Sigmoid colon (tissue), 7 donors: ENCODE results near the gene NTF4. TPM values are rescaled to one million over a fixed set of nuclear protein-coding genes. Genes with fewer than 3 reads are reported as not detected.

Source experiments
- DNase-seq: peaks from one replicate; pipeline ENCODE4 v3.0.0-alpha.2; 2019
- H3K27ac ChIP-seq, 4 donors: fragments of 200-600 bp; sonication (generic); one replicate each; pipeline ENCODE4 v1.5.1; 2016 to 2019; ENCODE audit warnings: mild to moderate bottlenecking in 1 of 4
- H3K27me3 ChIP-seq, 3 donors: fragments of 200-600 bp; sonication (generic); one replicate each; pipeline ENCODE4 v1.5.1; 2019; ENCODE audit warnings: mild to moderate bottlenecking in 1 of 3
- H3K36me3 ChIP-seq, 4 donors: fragments of 200-600 bp; sonication (generic); one replicate each; pipeline ENCODE4 v1.5.1; 2016 to 2019
- H3K4me1 ChIP-seq, 4 donors: fragments of 200-600 bp; sonication (generic); one replicate each; pipeline ENCODE4 v1.5.1; 2017 to 2019
- H3K4me3 ChIP-seq, 4 donors: fragments of 200-600 bp; sonication (generic); one replicate each; pipeline ENCODE4 v1.5.1; 2017 to 2019; ENCODE audit warnings: mild to moderate bottlenecking in 2 of 4, moderate library complexity in 1 of 4
- H3K9me3 ChIP-seq, 4 donors: fragments of 200-600 bp in 3 of 4; sonication (generic) in 3 of 4; one replicate each; pipeline versions ENCODE4 v1.5.1 to v1.6.1; 2013 to 2019
- EP300 ChIP-seq, 4 donors: sonication (generic); formaldehyde crosslinking; IDR thresholded peaks; one replicate each; pipeline ENCODE4 v1.6.1; 2017; ENCODE audit warnings: antibody characterized with exemption in 4 of 4
- POLR2A ChIP-seq, 2 donors: fragments of 450-650 bp; IDR thresholded peaks; one replicate each; pipeline ENCODE4 v1.6.1; 2016; ENCODE audit warnings: antibody characterized with exemption in 2 of 2, mild to moderate bottlenecking in 2 of 2, moderate library complexity in 2 of 2
- POLR2AphosphoS5 ChIP-seq, 4 donors: sonication (generic); formaldehyde crosslinking; IDR thresholded peaks; one replicate each; pipeline ENCODE4 v1.6.1; 2017; ENCODE audit warnings: antibody characterized with exemption in 4 of 4
- WGBS, 2 donors: extraction: QIAGEN DNeasy Blood & Tissue Kit; methylation state at CpG; one replicate each; pipeline ENCODE4 v1.1.7; 2013; 5-methylcytosine and 5-hydroxymethylcytosine counted together
- intact Hi-C: fragments of 100-400 bp; cut with DNase I; formaldehyde crosslinking; loops from one replicate; pipeline ENCODE4 v1.15.1; 2023
- polyA plus RNA-seq, 3 donors: library from polyadenylated mRNA; stranded (reverse); fragments of 200-250 nt; gene quantifications; one replicate each; pipeline ENCODE4 v1.2.3, GENCODE V29; 2013
- small RNA-seq, 3 donors: library from RNA; depleted of rRNA; stranded (forward); fragments of <200 nt; gene quantifications; one replicate each; pipeline ENCODE3, GENCODE V24; 2016
- total RNA-seq, 4 donors: library from RNA; depleted of rRNA; stranded (reverse); fragments of >200 nt; gene quantifications; one replicate each; pipeline ENCODE4 v1.1.0, GENCODE V29; 2016
- TF ChIP-seq, protein P1 (sequence below), 4 experiments: fragments of 450-650 bp in 3 of 4; fragments of 200-600 bp in 1 of 4; IDR thresholded peaks; one replicate each; pipeline ENCODE4 v1.5.1; 2016 to 2019; ENCODE audit warnings: antibody characterized with exemption in 4 of 4, mild to moderate bottlenecking in 3 of 4, moderate library complexity in 2 of 4
- donor health status: healthy with polysubstance abuse.
- donor health status: Bipolar disorder and iron deficiency.
- donor health status: healthy.

Gene NTF4
- total and polyA plus RNA-seq, 7 donors = not detected

DNA sequence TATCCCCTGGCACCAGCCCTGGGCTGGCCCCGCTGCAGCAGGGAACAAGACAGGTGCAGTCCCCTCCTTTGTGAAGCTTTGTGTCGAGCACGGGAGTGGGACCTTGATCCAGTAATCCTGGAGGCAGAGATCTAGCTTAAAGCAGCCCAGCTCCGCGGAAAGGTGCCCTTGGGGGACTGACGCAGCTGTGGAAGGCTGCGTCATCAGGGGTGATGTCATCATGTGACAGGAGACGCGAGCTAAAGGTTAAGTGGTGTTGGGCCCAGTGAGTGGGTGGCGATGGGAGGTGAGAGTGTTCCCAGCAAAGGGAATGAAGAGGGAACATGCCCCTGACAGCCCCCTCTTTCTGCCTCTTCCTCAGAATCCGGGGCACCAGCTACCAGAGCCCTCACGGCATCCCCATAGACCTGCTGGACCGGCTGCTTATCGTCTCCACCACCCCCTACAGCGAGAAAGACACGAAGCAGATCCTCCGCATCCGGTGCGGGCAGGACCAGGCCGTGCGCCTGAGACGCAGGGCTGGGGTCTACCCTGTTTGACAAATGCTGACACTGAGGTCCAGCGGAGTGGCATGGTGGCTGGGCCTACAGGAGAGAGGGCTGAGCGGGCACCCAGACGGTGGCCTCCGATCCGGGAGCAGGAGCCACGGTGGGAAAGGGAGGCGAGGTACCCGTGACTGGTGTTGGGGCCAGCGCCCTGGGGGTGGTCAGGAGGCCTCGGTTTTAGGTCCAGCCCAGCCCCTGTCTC is 50.3 kb downstream of the NTF4 start:
- TF ChIP-seq EP300 (IDR thresholded peaks at IDR 0.05) (no peak), POLR2A (IDR thresholded peaks at IDR 0.05) (no peak), POLR2AphosphoS5 (IDR thresholded peaks at IDR 0.05) (no peak)
- TF ChIP-seq, protein P1, sequence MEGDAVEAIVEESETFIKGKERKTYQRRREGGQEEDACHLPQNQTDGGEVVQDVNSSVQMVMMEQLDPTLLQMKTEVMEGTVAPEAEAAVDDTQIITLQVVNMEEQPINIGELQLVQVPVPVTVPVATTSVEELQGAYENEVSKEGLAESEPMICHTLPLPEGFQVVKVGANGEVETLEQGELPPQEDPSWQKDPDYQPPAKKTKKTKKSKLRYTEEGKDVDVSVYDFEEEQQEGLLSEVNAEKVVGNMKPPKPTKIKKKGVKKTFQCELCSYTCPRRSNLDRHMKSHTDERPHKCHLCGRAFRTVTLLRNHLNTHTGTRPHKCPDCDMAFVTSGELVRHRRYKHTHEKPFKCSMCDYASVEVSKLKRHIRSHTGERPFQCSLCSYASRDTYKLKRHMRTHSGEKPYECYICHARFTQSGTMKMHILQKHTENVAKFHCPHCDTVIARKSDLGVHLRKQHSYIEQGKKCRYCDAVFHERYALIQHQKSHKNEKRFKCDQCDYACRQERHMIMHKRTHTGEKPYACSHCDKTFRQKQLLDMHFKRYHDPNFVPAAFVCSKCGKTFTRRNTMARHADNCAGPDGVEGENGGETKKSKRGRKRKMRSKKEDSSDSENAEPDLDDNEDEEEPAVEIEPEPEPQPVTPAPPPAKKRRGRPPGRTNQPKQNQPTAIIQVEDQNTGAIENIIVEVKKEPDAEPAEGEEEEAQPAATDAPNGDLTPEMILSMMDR (IDR thresholded peaks at IDR 0.05) = no peak
- peaks cover 4 to 25% (median 18%) of the 10 kb centered on the region in 3 donors for H3K27me3 ChIP-seq
- H3K4me1 ChIP-seq = peaks cover 0 to 21% (median 20%) of the 10 kb centered on the region in 4 donors
- WGBS, 2 donors = 94 to 96% methylated on average over 32 of the region's 32 CpGs
- peaks cover 16 to 63% (median 17%) of the 10 kb centered on the region in 4 donors for H3K36me3 ChIP-seq
- no peak overlapping the region for H3K4me3 ChIP-seq
- H3K27ac ChIP-seq = no peak overlapping the region
- no peak for DNase-seq
- H3K9me3 ChIP-seq = no peaks in the 10 kb centered on the region
- intact Hi-C loops = no loop called here

DNA sequence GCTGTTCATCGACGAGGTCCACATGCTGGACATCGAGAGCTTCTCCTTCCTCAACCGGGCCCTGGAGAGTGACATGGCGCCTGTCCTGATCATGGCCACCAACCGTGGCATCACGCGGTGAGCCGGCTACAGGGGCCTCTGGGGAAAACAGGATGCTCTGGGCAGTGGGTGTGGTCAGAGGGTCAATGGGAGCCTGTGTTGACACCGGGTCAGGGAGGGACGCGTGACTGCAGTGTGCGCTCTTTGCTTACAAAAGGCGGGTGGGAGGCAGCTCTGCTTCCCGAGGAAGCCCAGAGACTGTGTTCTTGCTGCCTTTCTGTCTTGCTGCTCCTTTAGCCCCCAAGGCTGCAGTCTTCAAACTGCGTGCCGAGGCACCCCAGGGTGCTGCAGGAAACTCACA is 53.4 kb downstream of the NTF4 start:
- TF ChIP-seq POLR2AphosphoS5 (IDR thresholded peaks at IDR 0.05) (no peak), EP300 (IDR thresholded peaks at IDR 0.05) (no peak), POLR2A (IDR thresholded peaks at IDR 0.05) (no peak)
- TF ChIP-seq, protein P1 (IDR thresholded peaks at IDR 0.05) = no peak
- Histone ChIP-seq H3K36me3 (peaks cover 16 to 85% (median 30%) of the 10 kb centered on the region in 4 donors), H3K4me3 (no peak overlapping the region), H3K4me1 (no peaks in the 10 kb centered on the region), H3K27me3 (no peaks in the 10 kb centered on the region), H3K9me3 (no peaks in the 10 kb centered on the region), H3K27ac (no peak overlapping the region)
- WGBS, 2 donors = 90 to 93% methylated on average over 17 of the region's 17 CpGs
- DNase-seq = no peak
- intact Hi-C loops = no loop called here

Small RNA genes within 50 kb of the gene (small RNA-seq; reads per million reads assigned to genes)
- 0 reads per million in 3 donors for gene RN7SL708P

Other genes starting within 250 kb of the NTF4 start
- gene HSD17B14, start 228.3 kb downstream of the NTF4 start, total RNA-seq = 10 to 100 TPM; 14.1 to 20.1 (median 18.3) TPM
- 10 to 100 TPM in 1 of 3 donors, 1 to 10 TPM in 2; 4.3 to 21.0 (median 4.9) TPM for gene HSD17B14, start 228.3 kb downstream of the NTF4 start, polyA plus RNA-seq
- 10 to 100 TPM; 13.8 to 44.7 (median 19.5) TPM for gene PLEKHA4, start 196.2 kb downstream of the NTF4 start, total RNA-seq
- 10 to 100 TPM; 18.0 to 28.2 (median 21.2) TPM for gene PLEKHA4, start 196.2 kb downstream of the NTF4 start, polyA plus RNA-seq
- gene PPP1R15A, start 192.4 kb downstream of the NTF4 start, total RNA-seq = 10 to 100 TPM; 22.1 to 69.8 (median 31.2) TPM
- gene PPP1R15A, start 192.4 kb downstream of the NTF4 start, polyA plus RNA-seq = 10 to 100 TPM; 43.2 to 60.8 (median 55.9) TPM
- gene TULP2, start 166.1 kb downstream of the NTF4 start, total RNA-seq = 1 to 10 TPM in 1 of 4 donors, under 1 TPM in 1, not detected in 2; 0.99 to 1.1 TPM
- under 1 TPM in 1 of 3 donors, not detected in 2; 0.22 TPM for gene TULP2, start 166.1 kb downstream of the NTF4 start, polyA plus RNA-seq
- 100 to 1,000 TPM; 153 to 275 (median 176) TPM for gene NUCB1, start 164.5 kb downstream of the NTF4 start, total RNA-seq
- 100 to 1,000 TPM in 1 of 3 donors, 10 to 100 TPM in 2; 43.0 to 303 (median 66.7) TPM for gene NUCB1, start 164.5 kb downstream of the NTF4 start, polyA plus RNA-seq
- not detected for gene DHDH, start 131.1 kb downstream of the NTF4 start, total RNA-seq
- under 1 TPM in 1 of 3 donors, not detected in 2; 0.16 TPM for gene DHDH, start 131.1 kb downstream of the NTF4 start, polyA plus RNA-seq
- gene BAX, start 109.9 kb downstream of the NTF4 start, total RNA-seq = 10 to 100 TPM; 17.9 to 61.5 (median 30.9) TPM
- 100 to 1,000 TPM; 130 to 216 (median 198) TPM for gene BAX, start 109.9 kb downstream of the NTF4 start, polyA plus RNA-seq
- gene FTL, start 99.5 kb downstream of the NTF4 start, total RNA-seq = 1,000 to 10,000 TPM; 2,871 to 3,975 (median 3,459) TPM
- gene FTL, start 99.5 kb downstream of the NTF4 start, polyA plus RNA-seq = 1,000 to 10,000 TPM; 2,999 to 9,923 (median 8,398) TPM
- 10 to 100 TPM; 11.7 to 19.4 (median 17.8) TPM for gene GYS1, start 71.5 kb downstream of the NTF4 start, total RNA-seq
- 10 to 100 TPM; 14.4 to 32.7 (median 14.8) TPM for gene GYS1, start 71.5 kb downstream of the NTF4 start, polyA plus RNA-seq
- 10 to 100 TPM; 49.3 to 82.3 (median 64.0) TPM for gene RUVBL2, start 70.9 kb downstream of the NTF4 start, total RNA-seq
- gene RUVBL2, start 70.9 kb downstream of the NTF4 start, polyA plus RNA-seq = 10 to 100 TPM; 36.6 to 98.8 (median 55.9) TPM
- not detected for gene LHB, start 47.7 kb downstream of the NTF4 start, total RNA-seq
- gene LHB, start 47.7 kb downstream of the NTF4 start, polyA plus RNA-seq = not detected
- not detected for gene CGB3, start 40.5 kb downstream of the NTF4 start, total RNA-seq
- not detected for gene CGB3, start 40.5 kb downstream of the NTF4 start, polyA plus RNA-seq
- gene CGB2, start 32.9 kb downstream of the NTF4 start, total RNA-seq = not detected
- 1 to 10 TPM in 1 of 3 donors, not detected in 2; 3.0 TPM for gene CGB2, start 32.9 kb downstream of the NTF4 start, polyA plus RNA-seq
- not detected for gene CGB1, start 27.9 kb downstream of the NTF4 start, total RNA-seq
- not detected for gene CGB1, start 27.9 kb downstream of the NTF4 start, polyA plus RNA-seq
- gene CGB5, start 21.0 kb downstream of the NTF4 start, total RNA-seq = not detected
- gene CGB5, start 21.0 kb downstream of the NTF4 start, polyA plus RNA-seq = not detected
- not detected for gene CGB8, start 15.7 kb downstream of the NTF4 start, total RNA-seq
- not detected for gene CGB8, start 15.7 kb downstream of the NTF4 start, polyA plus RNA-seq
- not detected for gene CGB7, start 7.1 kb downstream of the NTF4 start, total RNA-seq
- gene CGB7, start 7.1 kb downstream of the NTF4 start, polyA plus RNA-seq = under 1 TPM in 1 of 3 donors, not detected in 2; 0.23 TPM
- gene KCNA7, start 7.9 kb upstream of the NTF4 start, total RNA-seq = not detected
- not detected for gene KCNA7, start 7.9 kb upstream of the NTF4 start, polyA plus RNA-seq
- gene SNRNP70, start 20.6 kb upstream of the NTF4 start, total RNA-seq = 100 to 1,000 TPM; 156 to 382 (median 237) TPM
- 100 to 1,000 TPM in 1 of 3 donors, 10 to 100 TPM in 2; 33.8 to 227 (median 40.2) TPM for gene SNRNP70, start 20.6 kb upstream of the NTF4 start, polyA plus RNA-seq
- gene LIN7B, start 49.6 kb upstream of the NTF4 start, total RNA-seq = 10 to 100 TPM; 17.4 to 28.8 (median 26.7) TPM
- gene LIN7B, start 49.6 kb upstream of the NTF4 start, polyA plus RNA-seq = 10 to 100 TPM in 2 of 3 donors, 1 to 10 TPM in 1; 9.9 to 12.0 (median 12.0) TPM
- gene C19orf73, start 54.3 kb upstream of the NTF4 start, total RNA-seq = 1 to 10 TPM in 3 of 4 donors, not detected in 1; 1.6 to 2.1 (median 1.8) TPM
- gene C19orf73, start 54.3 kb upstream of the NTF4 start, polyA plus RNA-seq = 1 to 10 TPM; 2.4 to 5.1 (median 3.3) TPM
- 1 to 10 TPM; 2.0 to 3.9 (median 3.1) TPM for gene PPFIA3, start 54.7 kb upstream of the NTF4 start, total RNA-seq
- 10 to 100 TPM; 18.6 to 35.3 (median 21.3) TPM for gene PPFIA3, start 54.7 kb upstream of the NTF4 start, polyA plus RNA-seq
- 1 to 10 TPM in 1 of 4 donors, under 1 TPM in 3; 0.16 to 1.1 (median 0.69) TPM for gene HRC, start 90.6 kb upstream of the NTF4 start, total RNA-seq
- gene HRC, start 90.6 kb upstream of the NTF4 start, polyA plus RNA-seq = 1 to 10 TPM in 2 of 3 donors, under 1 TPM in 1; 0.46 to 6.6 (median 1.7) TPM
- 10 to 100 TPM in 3 of 4 donors, 1 to 10 TPM in 1; 7.9 to 18.0 (median 12.5) TPM for gene TRPM4, start 93.0 kb upstream of the NTF4 start, total RNA-seq
- gene TRPM4, start 93.0 kb upstream of the NTF4 start, polyA plus RNA-seq = 100 to 1,000 TPM in 1 of 3 donors, 10 to 100 TPM in 2; 40.5 to 166 (median 40.8) TPM